ENCODE data around the gene TEX14. TPM values are rescaled to one million over a fixed set of nuclear protein-coding genes. Genes with fewer than 3 reads are reported as not detected.

Gene TEX14
- total RNA-seq, 1 donor from 2014 or later = 0.20 TPM

- DNase-seq = no peak
- H3K27ac Mint-ChIP-seq (ENCODE audit: unreplicated experiment) = no peak overlapping the region
- no peaks in the 10 kb centered on the region for H3K36me3 Mint-ChIP-seq (ENCODE audit: unreplicated experiment)
- TF ChIP-seq CTCF (IDR thresholded peaks at IDR 0.05; ENCODE audit: partially characterized antibody, unreplicated experiment) = no peak
- H3K9me3 Mint-ChIP-seq (ENCODE audit: unreplicated experiment) = no peaks in the 10 kb centered on the region
- peaks cover 16% of the 10 kb centered on the region for H3K4me1 Mint-ChIP-seq (ENCODE audit: low read depth, unreplicated experiment)
- H3K4me3 Mint-ChIP-seq (ENCODE audit: unreplicated experiment) = no peak overlapping the region
- H3K27me3 Mint-ChIP-seq (ENCODE audit: unreplicated experiment) = no peaks in the 10 kb centered on the region
These were observed 123.6 kb downstream of the TEX14 start for GRCh38 chr17:58568044-58568799.

GRCh38 chr17:58565389-58566311, 126.2 kb downstream of the TEX14 start:
- peak overlapping the region; percentile 34 for H3K27ac Mint-ChIP-seq (ENCODE audit: unreplicated experiment)
- no peak for DNase-seq
- no peaks in the 10 kb centered on the region for H3K9me3 Mint-ChIP-seq (ENCODE audit: unreplicated experiment)
- H3K4me3 Mint-ChIP-seq (ENCODE audit: unreplicated experiment) = no peak overlapping the region
- no peaks in the 10 kb centered on the region for H3K27me3 Mint-ChIP-seq (ENCODE audit: unreplicated experiment)
- H3K36me3 Mint-ChIP-seq (ENCODE audit: unreplicated experiment) = no peaks in the 10 kb centered on the region
- no peak for TF ChIP-seq CTCF (IDR thresholded peaks at IDR 0.05; ENCODE audit: partially characterized antibody, unreplicated experiment)
- H3K4me1 Mint-ChIP-seq (ENCODE audit: low read depth, unreplicated experiment) = peaks cover 16% of the 10 kb centered on the region

- no peak for TF ChIP-seq CTCF (IDR thresholded peaks at IDR 0.05; ENCODE audit: partially characterized antibody, unreplicated experiment)
- Mint-ChIP-seq H3K36me3 (ENCODE audit: unreplicated experiment) (no peaks in the 10 kb centered on the region), H3K27me3 (ENCODE audit: unreplicated experiment) (no peaks in the 10 kb centered on the region), H3K4me1 (ENCODE audit: low read depth, unreplicated experiment) (peaks cover 16% of the 10 kb centered on the region), H3K27ac (ENCODE audit: unreplicated experiment) (peak overlapping the region; percentile 56), H3K4me3 (ENCODE audit: unreplicated experiment) (peak overlapping the region; percentile 31), H3K9me3 (ENCODE audit: unreplicated experiment) (no peaks in the 10 kb centered on the region)
- DNase-seq = peak; percentile 38
These were observed 126.9 kb downstream of the TEX14 start for GRCh38 chr17:58564971-58565370.

- Mint-ChIP-seq H3K4me3 (ENCODE audit: unreplicated experiment) (no peak overlapping the region), H3K27ac (ENCODE audit: unreplicated experiment) (no peak overlapping the region), H3K4me1 (ENCODE audit: low read depth, unreplicated experiment) (peaks cover 16% of the 10 kb centered on the region), H3K27me3 (ENCODE audit: unreplicated experiment) (no peaks in the 10 kb centered on the region), H3K9me3 (ENCODE audit: unreplicated experiment) (no peaks in the 10 kb centered on the region), H3K36me3 (ENCODE audit: unreplicated experiment) (no peaks in the 10 kb centered on the region)
- TF ChIP-seq CTCF (IDR thresholded peaks at IDR 0.05; ENCODE audit: partially characterized antibody, unreplicated experiment) = no peak
- no peak for DNase-seq
These were observed 127.6 kb downstream of the TEX14 start for GRCh38 chr17:58564243-58564642.

Measured in glutamatergic neuron (in vitro differentiated cells).